ENCODE measurements around the gene TOM1. TPM values are rescaled to one million over a fixed set of nuclear protein-coding genes. Genes with fewer than 3 reads are reported as not detected.

The TOM1 gene
- total and polyA plus RNA-seq, 2 of the 13 experiments (the other 11 are each of a cell fraction or from before 2014, with no cell fraction given) = 30.8 to 87.3 TPM

DNA sequence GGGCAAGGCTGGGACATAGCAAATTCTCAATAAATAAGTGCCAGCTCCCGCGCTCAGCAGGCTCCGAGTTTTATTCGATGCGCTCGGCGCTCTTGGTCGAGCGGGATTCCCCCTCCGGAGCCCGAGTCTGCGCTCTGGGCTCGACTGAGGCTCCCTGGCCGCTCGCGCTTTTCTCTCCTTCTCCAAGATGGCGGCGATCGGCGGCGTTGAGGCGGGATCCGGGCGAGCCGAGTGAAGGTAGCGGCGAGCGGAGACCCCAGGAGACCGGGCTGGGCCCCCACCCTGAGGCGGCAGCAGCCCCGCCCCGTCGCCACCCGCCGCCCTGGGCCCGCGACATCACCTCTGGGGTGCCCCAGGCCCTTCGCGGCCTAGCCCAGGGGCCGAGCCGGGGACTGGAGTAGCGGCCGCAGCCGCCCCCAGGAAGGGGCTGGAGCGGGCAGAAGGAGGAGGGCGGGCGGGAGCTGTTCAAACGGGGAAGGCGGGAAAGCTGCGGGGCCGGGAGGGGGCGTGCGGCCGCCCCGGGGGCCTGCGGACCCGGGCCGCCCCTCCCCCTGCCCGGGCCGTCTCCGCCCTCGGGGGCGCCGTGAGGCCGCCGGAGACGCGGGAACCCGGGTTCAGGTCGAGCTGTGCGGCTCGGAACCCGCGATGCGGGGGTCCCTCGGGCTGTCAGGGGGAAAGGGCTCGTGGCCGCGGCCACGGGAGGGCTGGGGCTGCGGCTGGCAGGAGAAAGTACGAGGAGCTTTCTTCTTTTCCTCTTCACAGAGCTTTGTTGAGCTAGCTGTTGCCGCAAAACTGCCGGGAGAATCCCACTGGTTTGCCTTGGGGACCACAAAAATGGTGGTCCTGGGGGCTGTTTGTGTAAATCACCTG is 42.1 kb upstream of the TOM1 start, which contains the start of gene HMGXB4 (continued):
- TF ChIP-seq, protein P1, sequence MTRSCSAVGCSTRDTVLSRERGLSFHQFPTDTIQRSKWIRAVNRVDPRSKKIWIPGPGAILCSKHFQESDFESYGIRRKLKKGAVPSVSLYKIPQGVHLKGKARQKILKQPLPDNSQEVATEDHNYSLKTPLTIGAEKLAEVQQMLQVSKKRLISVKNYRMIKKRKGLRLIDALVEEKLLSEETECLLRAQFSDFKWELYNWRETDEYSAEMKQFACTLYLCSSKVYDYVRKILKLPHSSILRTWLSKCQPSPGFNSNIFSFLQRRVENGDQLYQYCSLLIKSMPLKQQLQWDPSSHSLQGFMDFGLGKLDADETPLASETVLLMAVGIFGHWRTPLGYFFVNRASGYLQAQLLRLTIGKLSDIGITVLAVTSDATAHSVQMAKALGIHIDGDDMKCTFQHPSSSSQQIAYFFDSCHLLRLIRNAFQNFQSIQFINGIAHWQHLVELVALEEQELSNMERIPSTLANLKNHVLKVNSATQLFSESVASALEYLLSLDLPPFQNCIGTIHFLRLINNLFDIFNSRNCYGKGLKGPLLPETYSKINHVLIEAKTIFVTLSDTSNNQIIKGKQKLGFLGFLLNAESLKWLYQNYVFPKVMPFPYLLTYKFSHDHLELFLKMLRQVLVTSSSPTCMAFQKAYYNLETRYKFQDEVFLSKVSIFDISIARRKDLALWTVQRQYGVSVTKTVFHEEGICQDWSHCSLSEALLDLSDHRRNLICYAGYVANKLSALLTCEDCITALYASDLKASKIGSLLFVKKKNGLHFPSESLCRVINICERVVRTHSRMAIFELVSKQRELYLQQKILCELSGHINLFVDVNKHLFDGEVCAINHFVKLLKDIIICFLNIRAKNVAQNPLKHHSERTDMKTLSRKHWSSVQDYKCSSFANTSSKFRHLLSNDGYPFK (CRISPR knock-in tag; IDR thresholded peaks at IDR 0.05; ENCODE audit: borderline replicate concordance) = peak; percentile 61; the same call in 1 of the 2 replicates
- TF ChIP-seq, protein P2, sequence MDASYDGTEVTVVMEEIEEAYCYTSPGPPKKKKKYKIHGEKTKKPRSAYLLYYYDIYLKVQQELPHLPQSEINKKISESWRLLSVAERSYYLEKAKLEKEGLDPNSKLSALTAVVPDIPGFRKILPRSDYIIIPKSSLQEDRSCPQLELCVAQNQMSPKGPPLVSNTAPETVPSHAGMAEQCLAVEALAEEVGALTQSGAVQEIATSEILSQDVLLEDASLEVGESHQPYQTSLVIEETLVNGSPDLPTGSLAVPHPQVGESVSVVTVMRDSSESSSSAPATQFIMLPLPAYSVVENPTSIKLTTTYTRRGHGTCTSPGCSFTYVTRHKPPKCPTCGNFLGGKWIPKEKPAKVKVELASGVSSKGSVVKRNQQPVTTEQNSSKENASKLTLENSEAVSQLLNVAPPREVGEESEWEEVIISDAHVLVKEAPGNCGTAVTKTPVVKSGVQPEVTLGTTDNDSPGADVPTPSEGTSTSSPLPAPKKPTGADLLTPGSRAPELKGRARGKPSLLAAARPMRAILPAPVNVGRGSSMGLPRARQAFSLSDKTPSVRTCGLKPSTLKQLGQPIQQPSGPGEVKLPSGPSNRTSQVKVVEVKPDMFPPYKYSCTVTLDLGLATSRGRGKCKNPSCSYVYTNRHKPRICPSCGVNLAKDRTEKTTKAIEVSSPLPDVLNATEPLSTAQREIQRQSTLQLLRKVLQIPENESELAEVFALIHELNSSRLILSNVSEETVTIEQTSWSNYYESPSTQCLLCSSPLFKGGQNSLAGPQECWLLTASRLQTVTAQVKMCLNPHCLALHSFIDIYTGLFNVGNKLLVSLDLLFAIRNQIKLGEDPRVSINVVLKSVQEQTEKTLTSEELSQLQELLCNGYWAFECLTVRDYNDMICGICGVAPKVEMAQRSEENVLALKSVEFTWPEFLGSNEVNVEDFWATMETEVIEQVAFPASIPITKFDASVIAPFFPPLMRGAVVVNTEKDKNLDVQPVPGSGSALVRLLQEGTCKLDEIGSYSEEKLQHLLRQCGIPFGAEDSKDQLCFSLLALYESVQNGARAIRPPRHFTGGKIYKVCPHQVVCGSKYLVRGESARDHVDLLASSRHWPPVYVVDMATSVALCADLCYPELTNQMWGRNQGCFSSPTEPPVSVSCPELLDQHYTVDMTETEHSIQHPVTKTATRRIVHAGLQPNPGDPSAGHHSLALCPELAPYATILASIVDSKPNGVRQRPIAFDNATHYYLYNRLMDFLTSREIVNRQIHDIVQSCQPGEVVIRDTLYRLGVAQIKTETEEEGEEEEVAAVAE (CRISPR knock-in tag; IDR thresholded peaks at IDR 0.05; ENCODE audit: borderline replicate concordance) = 0 out of 2 replicates have a peak, but pooled peaks have one; percentile 43
- no peak for TF ChIP-seq RBAK (CRISPR knock-in tag; IDR thresholded peaks at IDR 0.05)
- peak; percentile 82; the same call in 1 of the 2 replicates for TF ChIP-seq ZFP82 (CRISPR knock-in tag; IDR thresholded peaks at IDR 0.05; ENCODE audit: borderline replicate concordance)
- peak; percentile 71; the same call in 1 of the 2 replicates for TF ChIP-seq ZFP90 (CRISPR knock-in tag; IDR thresholded peaks at IDR 0.05; ENCODE audit: borderline replicate concordance)
- TF ChIP-seq, protein P3, sequence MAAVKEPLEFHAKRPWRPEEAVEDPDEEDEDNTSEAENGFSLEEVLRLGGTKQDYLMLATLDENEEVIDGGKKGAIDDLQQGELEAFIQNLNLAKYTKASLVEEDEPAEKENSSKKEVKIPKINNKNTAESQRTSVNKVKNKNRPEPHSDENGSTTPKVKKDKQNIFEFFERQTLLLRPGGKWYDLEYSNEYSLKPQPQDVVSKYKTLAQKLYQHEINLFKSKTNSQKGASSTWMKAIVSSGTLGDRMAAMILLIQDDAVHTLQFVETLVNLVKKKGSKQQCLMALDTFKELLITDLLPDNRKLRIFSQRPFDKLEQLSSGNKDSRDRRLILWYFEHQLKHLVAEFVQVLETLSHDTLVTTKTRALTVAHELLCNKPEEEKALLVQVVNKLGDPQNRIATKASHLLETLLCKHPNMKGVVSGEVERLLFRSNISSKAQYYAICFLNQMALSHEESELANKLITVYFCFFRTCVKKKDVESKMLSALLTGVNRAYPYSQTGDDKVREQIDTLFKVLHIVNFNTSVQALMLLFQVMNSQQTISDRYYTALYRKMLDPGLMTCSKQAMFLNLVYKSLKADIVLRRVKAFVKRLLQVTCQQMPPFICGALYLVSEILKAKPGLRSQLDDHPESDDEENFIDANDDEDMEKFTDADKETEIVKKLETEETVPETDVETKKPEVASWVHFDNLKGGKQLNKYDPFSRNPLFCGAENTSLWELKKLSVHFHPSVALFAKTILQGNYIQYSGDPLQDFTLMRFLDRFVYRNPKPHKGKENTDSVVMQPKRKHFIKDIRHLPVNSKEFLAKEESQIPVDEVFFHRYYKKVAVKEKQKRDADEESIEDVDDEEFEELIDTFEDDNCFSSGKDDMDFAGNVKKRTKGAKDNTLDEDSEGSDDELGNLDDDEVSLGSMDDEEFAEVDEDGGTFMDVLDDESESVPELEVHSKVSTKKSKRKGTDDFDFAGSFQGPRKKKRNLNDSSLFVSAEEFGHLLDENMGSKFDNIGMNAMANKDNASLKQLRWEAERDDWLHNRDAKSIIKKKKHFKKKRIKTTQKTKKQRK (IDR thresholded peaks at IDR 0.05; ENCODE audit: low read length) = no peak
- no peak for TF ChIP-seq TBX3 (IDR thresholded peaks at IDR 0.05; ENCODE audit: borderline replicate concordance)
- peak; percentile 69 for TF ChIP-seq NFAT5 (CRISPR knock-in tag; IDR thresholded peaks at IDR 0.05)
- TF ChIP-seq TOE1 (CRISPR knock-in tag; IDR thresholded peaks at IDR 0.05) = no peak
